GM10248 (cell line): Measurements from ENCODE around the gene OR5C1.
A peak's percentile ranks its signal among the peaks of the same experiment; 100 is the strongest.
"Not testable (repeated sequence)": the region's sequence is repeated elsewhere in the genome, so short reads cannot be mapped to it uniquely, and the experiment has no call there.

ENCODE experiments used
- CTCF ChIA-PET: fragments of 300-600 bp; sonication (Branson Sonifier 250); formaldehyde crosslinking; extraction: SDS; loops from one replicate; lab custom pipeline; 2021; ENCODE audit warnings: antibody characterized with exemption; lab: Yijun Ruan, JAX
- POLR2A ChIA-PET: fragments of 350-650 bp; sonication (Branson Sonifier 250); formaldehyde crosslinking; extraction: SDS; loops from one replicate; lab custom pipeline; 2020; ENCODE audit warnings: antibody characterized with exemption; lab: Yijun Ruan, JAX
- DNase-seq: peaks from one replicate; pipeline ENCODE4 v3.0.0; 2012; ENCODE audit errors: extremely low spot score
- TF ChIP-seq, protein P1 (sequence below): IDR thresholded peaks from 2 replicates; pipeline ENCODE4 v1.5.1; 2012; ENCODE audit warnings: mild to moderate bottlenecking, low read depth; ENCODE audit errors: extremely low read depth, missing control alignments, control extremely low read depth

Gene OR5C1

DNA sequence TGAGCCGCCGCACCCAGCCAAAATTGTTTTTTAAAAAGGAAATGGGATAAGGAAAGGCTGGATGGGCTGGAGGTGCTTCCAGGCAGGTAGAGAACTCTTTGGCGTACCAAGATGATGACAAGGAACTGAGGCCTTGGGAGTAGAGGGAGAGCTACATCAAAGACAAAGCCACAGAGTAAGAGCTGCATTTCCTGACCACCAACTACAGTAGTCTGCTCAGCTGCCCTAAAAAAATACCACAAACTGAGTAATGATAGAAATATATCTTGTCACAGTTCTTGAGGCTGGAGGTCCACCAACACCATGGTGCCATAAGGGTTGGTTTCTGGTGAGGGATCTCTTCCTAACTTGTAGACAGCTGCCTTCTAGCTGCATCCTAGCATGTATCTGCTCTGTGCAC is 19.4 kb downstream of the OR5C1 start:
- ChIA-PET CTCF (interaction anchor here (0.8 to 6.2 kb wide), 8 partner anchors 8 to 710 kb away, joined by 3 to 65 read pairs (median 8); no protein-coding TSS in a partner anchor), POLR2A (no interaction called here)
- no peak for DNase-seq
- TF ChIP-seq, protein P1, sequence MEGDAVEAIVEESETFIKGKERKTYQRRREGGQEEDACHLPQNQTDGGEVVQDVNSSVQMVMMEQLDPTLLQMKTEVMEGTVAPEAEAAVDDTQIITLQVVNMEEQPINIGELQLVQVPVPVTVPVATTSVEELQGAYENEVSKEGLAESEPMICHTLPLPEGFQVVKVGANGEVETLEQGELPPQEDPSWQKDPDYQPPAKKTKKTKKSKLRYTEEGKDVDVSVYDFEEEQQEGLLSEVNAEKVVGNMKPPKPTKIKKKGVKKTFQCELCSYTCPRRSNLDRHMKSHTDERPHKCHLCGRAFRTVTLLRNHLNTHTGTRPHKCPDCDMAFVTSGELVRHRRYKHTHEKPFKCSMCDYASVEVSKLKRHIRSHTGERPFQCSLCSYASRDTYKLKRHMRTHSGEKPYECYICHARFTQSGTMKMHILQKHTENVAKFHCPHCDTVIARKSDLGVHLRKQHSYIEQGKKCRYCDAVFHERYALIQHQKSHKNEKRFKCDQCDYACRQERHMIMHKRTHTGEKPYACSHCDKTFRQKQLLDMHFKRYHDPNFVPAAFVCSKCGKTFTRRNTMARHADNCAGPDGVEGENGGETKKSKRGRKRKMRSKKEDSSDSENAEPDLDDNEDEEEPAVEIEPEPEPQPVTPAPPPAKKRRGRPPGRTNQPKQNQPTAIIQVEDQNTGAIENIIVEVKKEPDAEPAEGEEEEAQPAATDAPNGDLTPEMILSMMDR: no peak

GRCh38 chr9:122809261-122809660 is 20.5 kb downstream of the OR5C1 start:
- POLR2A ChIA-PET: not testable (repeated sequence)

DNA sequence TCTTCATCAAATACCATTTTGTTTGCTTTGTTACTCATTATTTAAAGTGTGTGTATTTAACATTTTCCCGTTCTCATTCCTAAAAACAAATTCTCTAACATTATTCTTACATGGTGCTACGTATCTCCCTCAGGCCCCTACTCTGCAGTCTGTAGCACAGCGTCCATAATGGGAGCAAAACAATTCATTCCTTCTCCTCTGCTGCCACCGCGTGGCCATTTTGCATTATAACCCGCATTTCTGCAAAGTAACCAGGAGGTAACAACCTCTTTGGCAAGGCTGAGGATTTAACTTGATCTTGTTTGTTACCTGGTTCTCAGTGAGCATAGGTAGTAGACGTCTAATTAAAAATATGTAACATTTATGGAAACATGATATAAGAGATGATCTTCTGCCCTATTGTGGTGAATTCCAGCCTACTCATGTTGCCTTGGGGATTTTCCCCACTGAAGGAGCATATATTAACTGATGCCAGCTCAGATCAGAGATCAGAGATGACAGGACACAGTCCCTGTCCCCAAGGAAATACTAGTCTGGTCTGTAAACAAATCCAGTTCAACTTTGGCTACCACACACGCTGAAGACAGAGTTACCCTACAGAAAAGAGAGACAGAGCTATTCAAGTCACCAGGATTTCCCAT is 21.7 kb downstream of the OR5C1 start:
- ChIA-PET POLR2A (no interaction called here), CTCF (interaction anchor here (0.6 to 6.2 kb wide), 16 partner anchors 8 to 925 kb away, joined by 3 to 65 read pairs (median 4); no protein-coding TSS in a partner anchor)
- peak; percentile 82 for DNase-seq
- TF ChIP-seq, protein P1: peak; percentile 89

More at GRCh38 chr9:122809261-122809660, 20.5 kb downstream of the OR5C1 start:
- CTCF ChIA-PET: interaction anchor here (1.0 to 6.2 kb wide), 13 partner anchors 9 to 711 kb away, joined by 3 to 65 read pairs (median 3); no protein-coding TSS in a partner anchor
- not testable (repeated sequence) for DNase-seq

DNA sequence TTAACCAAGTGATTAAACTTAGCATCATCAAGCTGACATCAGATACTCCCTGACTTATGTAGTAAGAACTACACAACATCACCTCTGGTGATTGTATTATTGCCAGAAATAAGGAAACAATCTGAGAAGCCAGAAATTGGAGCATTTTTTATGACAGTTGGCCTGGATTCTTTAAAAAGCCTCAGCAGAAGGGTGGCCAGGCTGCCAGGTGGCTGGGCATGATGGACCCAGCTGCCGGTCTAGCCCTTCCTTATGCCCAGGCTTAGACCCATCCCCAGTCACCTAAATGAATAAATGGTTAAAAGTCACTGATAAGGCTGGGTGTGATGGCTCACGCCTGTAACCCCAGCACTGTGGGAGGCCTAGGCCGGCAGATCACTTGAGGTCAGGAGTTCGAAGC is 24.0 kb downstream of the OR5C1 start:
- no peak for DNase-seq
- POLR2A ChIA-PET: no interaction called here

GRCh38 chr9:122814545-122814944 is 25.8 kb downstream of the OR5C1 start:
- no peak for DNase-seq
- ChIA-PET POLR2A (no interaction called here), CTCF (no interaction called here)
- TF ChIP-seq, protein P1: no peak

More for the DNA sequence above, 24.0 kb downstream of the OR5C1 start:
- CTCF ChIA-PET: interaction anchor here (1.0 to 4.8 kb wide), 5 partner anchors 314 to 714 kb away, joined by 3 to 29 read pairs (median 3); no protein-coding TSS in a partner anchor
- TF ChIP-seq, protein P1: no peak

- ChIA-PET POLR2A (interaction anchor here (0.6 kb wide), 1 partner anchor 8 kb away, joined by 5 read pairs; no protein-coding TSS in a partner anchor), CTCF (interaction anchor here (1.2 kb wide), 1 partner anchor 351 kb away, joined by 4 read pairs; no protein-coding TSS in a partner anchor)
- DNase-seq: no peak
- TF ChIP-seq, protein P1: no peak
Measured at GRCh38 chr9:122815544-122815943, 26.8 kb downstream of the OR5C1 start.

GRCh38 chr9:122816163-122816867 is 27.6 kb downstream of the OR5C1 start:
- CTCF ChIA-PET: interaction anchor here (0.7 to 1.6 kb wide), 5 partner anchors 8 to 717 kb away, joined by 3 to 4 read pairs (median 4); no protein-coding TSS in a partner anchor
- no peak for DNase-seq
- POLR2A ChIA-PET: no interaction called here
- TF ChIP-seq, protein P1: no peak
